Activated CD4-positive, alpha-beta T cell treated with anti-CD3 and anti-CD28 coated beads, Interleukin-2, amount 10 ng/mL, durations not matched to agents 7 days and 5 days (primary cell): ENCODE results near the gene XRCC3. TPM values are rescaled to one million over a fixed set of nuclear protein-coding genes. Genes with fewer than 3 reads are reported as not detected.
"Not testable (repeated sequence)": the region's sequence is repeated elsewhere in the genome, so short reads cannot be mapped to it uniquely, and the experiment has no call there.

Source experiments
- CTCF ChIA-PET: fragments of 350-600 bp; sonication (Branson Sonifier 250); formaldehyde crosslinking; loops from one replicate; lab custom pipeline; 2021; ENCODE audit warnings: antibody characterized with exemption; lab: Charles Lee
- POLR2A ChIA-PET: fragments of 350-600 bp; sonication (Branson Sonifier 250); formaldehyde crosslinking; loops from one replicate; lab custom pipeline; 2021; ENCODE audit warnings: antibody characterized with exemption; lab: Charles Lee
- DNase-seq: peaks from one replicate; pipeline ENCODE4 v3.0.0-alpha.2; 2020
- H3K27ac Mint-ChIP-seq: one replicate; pipeline ENCODE4 v1.8.0; 2021; ENCODE audit warnings: mild to moderate bottlenecking, moderate library complexity, mixed read lengths
- H3K27me3 Mint-ChIP-seq: one replicate; pipeline ENCODE4 v1.8.0; 2021; ENCODE audit warnings: mixed read lengths
- H3K36me3 Mint-ChIP-seq: one replicate; pipeline ENCODE4 v1.8.0; 2021; ENCODE audit warnings: low read depth, mixed read lengths
- H3K4me1 Mint-ChIP-seq: one replicate; pipeline ENCODE4 v1.8.0; 2021; ENCODE audit warnings: mixed read lengths
- H3K4me3 Mint-ChIP-seq: one replicate; pipeline ENCODE4 v1.8.0; 2021; ENCODE audit warnings: mild to moderate bottlenecking, moderate library complexity, mixed read lengths
- H3K9me3 Mint-ChIP-seq: one replicate; pipeline ENCODE4 v1.8.0; 2021; ENCODE audit warnings: mixed read lengths
- total RNA-seq, 2 experiments: library from RNA; stranded (reverse); gene quantifications; one replicate each; pipeline ENCODE4 v1.2.3, GENCODE V29; 2021

XRCC3 gene
- total RNA-seq, 2 experiments from 2014 or later: 36.4 to 37.4 TPM

- POLR2A ChIA-PET: no interaction called here
- DNase-seq: no peak
- Mint-ChIP-seq H3K4me3 (no peak overlapping the region), H3K36me3 (peaks cover 18% of the 10 kb centered on the region), H3K27me3 (no peaks in the 10 kb centered on the region), H3K9me3 (no peaks in the 10 kb centered on the region), H3K4me1 (no peaks in the 10 kb centered on the region), H3K27ac (peak overlapping the region; percentile 55)
- CTCF ChIA-PET: interaction anchor here (1.2 kb wide), 1 partner anchor 15 kb away, joined by 3 read pairs; no protein-coding TSS in a partner anchor
These were observed 17.5 kb downstream of the XRCC3 start for GRCh38 chr14:103697603-103698379.

DNA sequence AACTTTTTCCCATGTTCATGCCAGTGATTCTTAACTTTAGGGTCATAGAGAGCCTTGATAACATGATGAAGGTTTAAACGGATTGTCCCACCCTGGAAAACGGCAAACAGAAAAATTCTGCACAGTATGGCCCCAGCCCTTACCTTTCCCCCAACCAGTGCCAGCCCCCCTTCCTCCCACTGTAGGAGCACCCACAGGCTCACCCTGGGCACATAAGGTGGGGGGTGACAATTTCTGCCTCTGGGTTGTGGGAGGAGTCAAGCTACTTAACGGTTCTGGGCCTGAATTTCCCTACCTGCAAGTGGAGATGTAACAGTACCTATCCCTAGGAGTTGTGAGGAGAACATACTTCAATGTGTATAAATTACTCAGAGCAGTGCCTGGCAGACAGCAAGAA, 18.0 kb downstream of the XRCC3 start:
- no peak for DNase-seq
- Mint-ChIP-seq H3K4me1 (no peaks in the 10 kb centered on the region), H3K27ac (peak overlapping the region; percentile 55), H3K36me3 (peaks cover 17% of the 10 kb centered on the region), H3K4me3 (no peak overlapping the region), H3K27me3 (no peaks in the 10 kb centered on the region), H3K9me3 (no peaks in the 10 kb centered on the region)
- ChIA-PET CTCF (no interaction called here), POLR2A (no interaction called here)

DNA sequence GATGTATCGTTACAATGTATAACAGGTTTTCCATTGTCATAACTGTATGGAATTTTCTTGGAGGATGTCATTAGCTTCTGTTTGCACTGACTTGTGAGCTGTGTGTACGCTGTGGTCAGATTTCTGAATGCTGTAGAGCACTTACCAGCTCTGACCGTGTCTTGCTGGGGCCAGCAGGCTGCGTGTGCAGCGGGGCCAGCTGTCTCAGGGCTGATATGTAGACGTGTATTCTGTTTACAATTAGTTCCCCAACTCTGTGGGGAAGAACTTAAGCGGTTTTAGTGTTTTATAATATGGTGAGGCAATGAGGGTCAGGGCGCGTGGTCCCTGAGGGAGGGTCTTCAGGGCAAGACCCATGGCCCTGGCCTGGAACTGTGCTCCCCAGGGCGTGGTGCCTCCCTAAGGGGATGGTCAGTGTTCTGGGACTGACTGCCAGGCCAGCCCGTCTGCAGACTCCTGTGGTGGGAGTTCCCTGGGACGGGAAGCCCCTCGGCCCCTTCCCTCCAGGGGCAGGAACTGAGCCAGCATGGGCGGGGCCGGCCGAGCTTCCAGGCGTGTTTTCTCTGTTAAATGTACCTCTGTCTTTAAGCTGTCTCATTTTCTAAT, 18.7 kb downstream of the XRCC3 start:
- ChIA-PET CTCF (no interaction called here), POLR2A (no interaction called here)
- peaks cover 17% of the 10 kb centered on the region for H3K36me3 Mint-ChIP-seq
- H3K27me3 Mint-ChIP-seq: no peaks in the 10 kb centered on the region
- no peak overlapping the region for H3K27ac Mint-ChIP-seq
- no peaks in the 10 kb centered on the region for H3K4me1 Mint-ChIP-seq
- no peak for DNase-seq
- H3K4me3 Mint-ChIP-seq: no peak overlapping the region
- H3K9me3 Mint-ChIP-seq: no peaks in the 10 kb centered on the region

DNA sequence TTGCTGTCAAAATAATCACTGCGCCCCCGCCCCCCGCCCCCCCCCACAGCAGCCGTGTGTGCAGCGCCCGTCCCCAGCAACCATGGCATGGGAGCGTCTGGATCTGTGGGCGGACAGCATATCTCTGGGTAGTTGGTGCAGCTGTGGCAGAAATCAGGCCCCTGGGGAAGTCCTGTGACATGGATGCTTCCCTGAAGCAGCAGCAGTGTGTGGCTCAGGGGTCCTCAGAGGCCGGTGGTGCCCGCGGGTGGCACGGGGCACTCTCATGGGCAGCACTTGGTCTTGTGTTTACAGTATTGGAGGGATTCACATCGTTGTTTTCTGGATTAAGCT, 19.2 kb downstream of the XRCC3 start:
- peaks cover 17% of the 10 kb centered on the region for H3K36me3 Mint-ChIP-seq
- H3K27ac Mint-ChIP-seq: peak overlapping the region; percentile 54
- CTCF ChIA-PET: no interaction called here
- no peaks in the 10 kb centered on the region for H3K27me3 Mint-ChIP-seq
- H3K4me1 Mint-ChIP-seq: no peaks in the 10 kb centered on the region
- H3K9me3 Mint-ChIP-seq: no peaks in the 10 kb centered on the region
- DNase-seq: no peak
- POLR2A ChIA-PET: no interaction called here
- H3K4me3 Mint-ChIP-seq: no peak overlapping the region

GRCh38 chr14:103695296-103696069, 19.8 kb downstream of the XRCC3 start:
- Mint-ChIP-seq H3K4me3 (no peak overlapping the region), H3K4me1 (no peaks in the 10 kb centered on the region), H3K27me3 (no peaks in the 10 kb centered on the region), H3K27ac (peak overlapping the region; percentile 15), H3K9me3 (no peaks in the 10 kb centered on the region), H3K36me3 (peaks cover 17% of the 10 kb centered on the region)
- ChIA-PET CTCF (interaction anchor here (0.5 kb wide), 1 partner anchor 17 kb away, joined by 3 read pairs; no protein-coding TSS in a partner anchor), POLR2A (no interaction called here)
- DNase-seq: no peak

DNA sequence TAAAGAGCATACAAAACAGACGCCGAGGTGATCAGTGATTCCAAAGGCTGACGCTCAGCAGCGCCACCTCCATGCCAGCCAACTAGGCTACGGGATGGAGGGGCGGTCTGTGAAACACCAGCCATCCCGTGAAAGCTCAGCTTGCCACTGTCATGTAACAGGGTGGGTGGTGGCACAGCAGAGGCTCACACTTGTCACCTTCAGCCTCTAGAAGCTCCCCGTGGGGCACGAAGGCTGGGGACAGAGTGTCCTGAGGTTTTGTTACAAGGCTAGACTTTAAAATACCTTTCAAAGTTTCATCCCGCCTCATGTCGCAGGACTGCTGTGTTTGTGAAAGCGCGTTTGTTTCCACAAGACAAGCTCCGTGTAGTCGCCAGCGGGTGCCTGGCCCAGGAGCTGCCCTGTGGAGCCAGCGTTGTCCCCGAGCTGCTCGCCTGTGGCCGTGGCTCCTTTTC, 20.7 kb downstream of the XRCC3 start:
- Mint-ChIP-seq H3K4me1 (peaks cover 3% of the 10 kb centered on the region), H3K4me3 (no peak overlapping the region), H3K27me3 (no peaks in the 10 kb centered on the region), H3K27ac (no peak overlapping the region), H3K9me3 (no peaks in the 10 kb centered on the region), H3K36me3 (peaks cover 19% of the 10 kb centered on the region)
- ChIA-PET POLR2A (no interaction called here), CTCF (interaction anchor here (2.6 kb wide), 1 partner anchor 9 kb away, joined by 6 read pairs; no protein-coding TSS in a partner anchor)
- no peak for DNase-seq

DNA sequence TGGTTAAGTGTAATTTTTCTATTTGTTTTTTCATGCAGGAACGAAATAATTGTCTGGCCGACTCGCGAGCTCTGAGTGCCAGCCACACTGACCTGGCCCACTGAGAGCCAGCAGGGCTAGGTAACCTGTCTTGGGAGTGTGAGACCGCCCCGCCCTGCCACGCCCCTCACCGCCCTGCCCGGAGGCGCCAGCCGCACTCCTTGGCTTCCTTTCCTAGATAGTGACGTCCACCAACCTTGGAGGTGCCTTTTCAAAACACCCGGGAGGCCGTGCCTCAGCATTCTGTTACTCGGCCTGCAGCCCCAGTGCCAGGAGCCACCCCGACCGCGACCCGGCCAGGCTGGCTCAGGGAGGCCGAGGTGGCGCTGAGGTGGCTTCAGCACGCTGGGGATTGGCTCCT, 21.7 kb downstream of the XRCC3 start:
- ChIA-PET POLR2A (no interaction called here), CTCF (interaction anchor here (2.6 kb wide), 1 partner anchor 10 kb away, joined by 6 read pairs; no protein-coding TSS in a partner anchor)
- H3K9me3 Mint-ChIP-seq: no peaks in the 10 kb centered on the region
- H3K4me3 Mint-ChIP-seq: no peak overlapping the region
- DNase-seq: no peak
- no peak overlapping the region for H3K27ac Mint-ChIP-seq
- no peaks in the 10 kb centered on the region for H3K27me3 Mint-ChIP-seq
- peaks cover 3% of the 10 kb centered on the region for H3K4me1 Mint-ChIP-seq
- H3K36me3 Mint-ChIP-seq: peaks cover 21% of the 10 kb centered on the region

DNA sequence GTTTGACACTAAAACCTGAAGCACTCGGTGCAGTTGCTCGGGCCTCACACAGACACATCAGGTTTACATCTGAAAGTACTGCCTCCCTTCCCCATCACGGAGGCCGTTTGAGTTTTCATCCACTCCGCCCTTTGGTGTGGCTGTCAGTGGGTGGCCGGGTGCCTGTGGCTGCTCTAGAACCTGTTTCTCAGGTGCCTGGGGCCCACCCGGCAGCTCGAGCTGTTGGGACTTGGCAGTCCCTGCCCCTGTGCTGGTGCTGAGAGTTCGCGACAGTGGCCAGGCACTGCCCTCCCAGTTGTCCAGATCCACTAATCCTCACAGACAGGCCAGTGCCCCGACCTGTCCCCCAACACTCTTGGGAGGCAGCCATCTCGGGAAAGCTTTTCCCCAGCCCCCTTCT, 22.4 kb downstream of the XRCC3 start:
- H3K9me3 Mint-ChIP-seq: no peaks in the 10 kb centered on the region
- no peak overlapping the region for H3K4me3 Mint-ChIP-seq
- H3K27me3 Mint-ChIP-seq: no peaks in the 10 kb centered on the region
- DNase-seq: no peak
- peaks cover 3% of the 10 kb centered on the region for H3K4me1 Mint-ChIP-seq
- peaks cover 23% of the 10 kb centered on the region for H3K36me3 Mint-ChIP-seq
- ChIA-PET CTCF (interaction anchor here (0.6 to 2.6 kb wide), 3 partner anchors 11 to 1054 kb away, joined by 3 to 6 read pairs (median 6); no protein-coding TSS in a partner anchor), POLR2A (no interaction called here)
- no peak overlapping the region for H3K27ac Mint-ChIP-seq

DNA sequence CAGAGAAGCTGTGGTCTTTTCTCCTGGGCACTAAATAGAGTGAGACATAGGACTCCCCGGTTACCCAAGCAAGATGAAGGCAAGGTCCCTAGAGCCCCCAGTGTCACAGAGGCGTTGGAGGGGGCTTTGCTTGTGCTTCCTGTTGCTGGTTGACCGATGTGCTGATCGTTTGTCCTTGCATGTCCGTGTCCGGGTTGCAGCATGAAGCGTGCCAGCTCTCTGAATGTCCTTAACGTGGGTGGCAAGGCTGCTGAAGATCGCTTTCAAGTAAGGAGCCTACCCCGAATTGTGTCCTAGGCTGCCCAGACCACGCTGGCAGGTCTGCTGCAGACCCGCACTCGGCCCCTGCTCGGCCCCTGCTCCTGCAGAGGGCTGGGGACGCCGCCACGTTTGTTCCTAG, 23.1 kb downstream of the XRCC3 start:
- H3K9me3 Mint-ChIP-seq: no peaks in the 10 kb centered on the region
- H3K36me3 Mint-ChIP-seq: peaks cover 24% of the 10 kb centered on the region
- POLR2A ChIA-PET: no interaction called here
- CTCF ChIA-PET: interaction anchor here (0.6 to 2.6 kb wide), 3 partner anchors 12 to 125 kb away, joined by 3 to 6 read pairs (median 3); no protein-coding TSS in a partner anchor
- no peaks in the 10 kb centered on the region for H3K27me3 Mint-ChIP-seq
- peaks cover 3% of the 10 kb centered on the region for H3K4me1 Mint-ChIP-seq
- no peak for DNase-seq
- no peak overlapping the region for H3K27ac Mint-ChIP-seq
- H3K4me3 Mint-ChIP-seq: no peak overlapping the region

GRCh38 chr14:103691655-103692054, 23.6 kb downstream of the XRCC3 start:
- DNase-seq, H3K4me3 Mint-ChIP-seq, H3K9me3 Mint-ChIP-seq, H3K27me3 Mint-ChIP-seq, H3K27ac Mint-ChIP-seq, POLR2A ChIA-PET, H3K4me1 Mint-ChIP-seq: not testable (repeated sequence)
- H3K36me3 Mint-ChIP-seq: peaks cover 28% of the 10 kb centered on the region
- CTCF ChIA-PET: interaction anchor here (0.6 to 2.6 kb wide), 3 partner anchors 12 to 124 kb away, joined by 3 to 6 read pairs (median 3); no protein-coding TSS in a partner anchor

GRCh38 chr14:103690332-103690731, 24.9 kb downstream of the XRCC3 start:
- H3K4me3 Mint-ChIP-seq: no peak overlapping the region
- H3K27me3 Mint-ChIP-seq: no peaks in the 10 kb centered on the region
- ChIA-PET CTCF (no interaction called here), POLR2A (no interaction called here)
- no peaks in the 10 kb centered on the region for H3K9me3 Mint-ChIP-seq
- DNase-seq: no peak
- peaks cover 3% of the 10 kb centered on the region for H3K4me1 Mint-ChIP-seq
- H3K36me3 Mint-ChIP-seq: peaks cover 28% of the 10 kb centered on the region
- no peak overlapping the region for H3K27ac Mint-ChIP-seq

DNA sequence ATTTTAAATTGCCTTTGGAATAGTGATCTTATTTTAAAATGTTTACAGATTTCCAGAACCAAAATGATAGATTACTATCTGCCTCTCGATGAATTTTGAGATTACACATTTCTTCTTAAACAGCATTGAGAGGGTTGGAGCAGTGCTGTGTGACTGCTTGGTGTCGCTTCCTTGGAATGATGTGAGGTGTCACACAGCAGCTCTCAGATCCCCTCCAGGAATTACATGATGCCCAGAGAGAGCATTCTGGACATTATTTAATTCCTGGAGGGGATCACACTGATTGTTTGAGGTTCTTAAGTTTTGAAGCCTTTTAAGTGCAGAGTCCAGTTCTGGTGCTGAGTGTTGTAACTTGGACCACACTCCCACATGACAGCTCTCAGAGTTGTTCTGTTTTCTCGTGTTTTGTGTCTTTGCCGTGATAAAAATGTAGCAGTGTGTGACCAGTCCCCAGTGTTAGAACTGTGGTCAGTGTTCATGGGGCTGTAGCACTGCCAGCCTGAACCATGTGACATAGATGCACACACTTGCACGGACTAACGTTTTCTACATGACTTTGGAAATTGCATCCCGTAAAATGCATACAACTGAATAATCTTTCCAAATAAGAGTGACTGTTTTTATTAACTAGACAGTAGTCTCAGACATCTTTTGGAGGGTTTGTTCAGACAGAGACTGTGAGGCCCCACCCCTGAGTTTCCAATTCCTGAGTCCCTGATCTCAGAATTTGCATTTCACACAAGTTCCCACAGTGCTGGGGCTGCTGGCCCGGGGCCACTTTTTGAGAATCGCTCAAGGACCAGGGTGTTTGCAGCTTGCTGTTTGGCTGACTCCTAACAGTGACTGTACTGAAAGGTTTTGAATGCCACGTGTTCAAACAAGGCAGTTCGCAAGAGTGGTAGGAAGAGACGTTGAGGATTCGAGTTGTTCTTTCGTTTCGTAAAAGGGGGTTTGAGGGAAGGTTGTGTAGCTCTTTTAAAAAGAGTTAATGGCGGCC, 26.0 kb downstream of the XRCC3 start:
- Mint-ChIP-seq H3K4me3 (no peak overlapping the region), H3K4me1 (peaks cover 3% of the 10 kb centered on the region), H3K27me3 (no peaks in the 10 kb centered on the region), H3K36me3 (peaks cover 29% of the 10 kb centered on the region), H3K9me3 (no peaks in the 10 kb centered on the region), H3K27ac (no peak overlapping the region)
- ChIA-PET POLR2A (no interaction called here), CTCF (no interaction called here)
- DNase-seq: no peak
